Stimulated activated CD8-positive, alpha-beta memory T cell treated with anti-CD3 and anti-CD28 coated beads, Interleukin-7, amount 100 ng/mL, for 1 hour (primary cell): ENCODE measurements around the gene GSTM1.

Experiments
- DNase-seq, 2 donors: peaks; one replicate each; pipeline ENCODE4 v3.0.0-alpha.2; 2020; ENCODE audit warnings: low read depth in 2 of 2

Gene GSTM1

DNA sequence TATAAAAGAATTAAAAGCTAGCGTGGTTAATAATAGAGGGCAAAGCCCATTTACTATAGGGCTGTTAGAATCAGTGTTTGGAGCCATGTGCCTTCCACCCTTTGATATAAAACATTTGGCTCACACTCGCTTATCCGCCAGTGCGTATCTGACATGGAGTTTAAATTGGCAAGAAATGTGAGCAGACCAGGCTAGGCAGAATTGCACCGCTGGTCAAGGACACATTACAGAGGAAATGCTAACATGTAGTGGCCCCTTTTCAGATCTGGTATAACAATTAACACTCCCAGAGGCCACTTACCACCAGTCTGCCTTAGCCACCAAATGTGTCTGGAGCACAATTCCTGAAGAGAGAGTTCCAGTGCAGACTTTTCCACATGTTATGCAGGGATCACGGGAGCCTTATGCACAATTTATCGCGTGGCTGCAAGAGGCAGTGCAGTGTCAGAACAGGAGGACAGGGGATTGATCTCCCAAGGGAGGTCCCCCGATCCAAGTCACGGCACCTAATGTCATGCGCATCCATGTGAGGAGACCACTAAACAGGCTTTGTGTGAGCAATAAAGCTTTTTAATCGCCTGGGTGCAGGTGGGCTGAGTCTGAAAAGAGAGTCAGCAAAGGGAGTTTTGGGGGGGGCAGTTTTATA, 39.2 kb downstream of the GSTM1 start:
- no peak for DNase-seq

GRCh38 chr1:109728870-109729269, 41.3 kb downstream of the GSTM1 start:
- DNase-seq: no peak

DNA sequence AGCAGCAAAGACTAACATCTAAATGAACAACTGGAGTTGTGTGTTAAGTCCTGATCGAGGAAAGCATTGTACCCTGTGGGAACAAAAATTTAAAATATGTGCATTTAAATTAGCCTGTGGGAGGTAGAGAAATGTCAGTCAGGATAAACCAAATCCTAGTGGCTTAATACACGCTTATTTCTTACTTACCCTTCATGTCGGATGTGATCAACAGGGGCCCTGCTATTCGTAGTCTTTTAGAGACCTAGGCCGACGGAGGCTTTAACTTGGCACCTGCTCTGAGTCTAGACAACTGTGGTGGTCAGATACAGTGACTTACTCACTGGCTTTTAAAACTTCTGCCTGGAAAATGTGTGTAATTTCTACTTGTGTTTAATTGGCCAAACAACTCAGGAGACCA, 43.0 kb downstream of the GSTM1 start:
- no peak for DNase-seq

DNA sequence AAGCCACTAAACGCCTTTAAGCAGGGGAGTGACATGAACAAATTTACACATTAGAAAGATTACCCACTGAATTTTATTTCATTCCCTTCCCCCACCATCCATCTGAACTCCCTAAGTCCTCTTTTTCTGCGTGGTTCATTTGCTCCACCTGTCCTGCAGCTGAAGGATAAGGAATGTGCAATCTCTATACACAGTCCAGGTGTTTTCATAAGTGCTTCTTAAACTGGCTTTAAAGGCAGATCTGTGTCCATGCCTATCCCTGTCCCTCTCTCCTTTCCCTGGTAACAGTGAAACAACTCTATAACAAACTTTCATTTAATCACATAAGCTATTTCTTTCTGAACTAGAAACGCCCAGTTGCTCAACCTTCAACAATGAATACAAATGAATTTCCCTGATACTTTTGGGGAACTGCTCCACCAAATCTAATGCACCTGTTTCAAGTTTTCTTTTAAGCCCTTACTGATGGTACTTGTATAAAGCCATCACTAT, 44.8 kb downstream of the GSTM1 start:
- no peak for DNase-seq

GRCh38 chr1:109733236-109733870, 45.7 kb downstream of the GSTM1 start:
- DNase-seq: no peak

DNA sequence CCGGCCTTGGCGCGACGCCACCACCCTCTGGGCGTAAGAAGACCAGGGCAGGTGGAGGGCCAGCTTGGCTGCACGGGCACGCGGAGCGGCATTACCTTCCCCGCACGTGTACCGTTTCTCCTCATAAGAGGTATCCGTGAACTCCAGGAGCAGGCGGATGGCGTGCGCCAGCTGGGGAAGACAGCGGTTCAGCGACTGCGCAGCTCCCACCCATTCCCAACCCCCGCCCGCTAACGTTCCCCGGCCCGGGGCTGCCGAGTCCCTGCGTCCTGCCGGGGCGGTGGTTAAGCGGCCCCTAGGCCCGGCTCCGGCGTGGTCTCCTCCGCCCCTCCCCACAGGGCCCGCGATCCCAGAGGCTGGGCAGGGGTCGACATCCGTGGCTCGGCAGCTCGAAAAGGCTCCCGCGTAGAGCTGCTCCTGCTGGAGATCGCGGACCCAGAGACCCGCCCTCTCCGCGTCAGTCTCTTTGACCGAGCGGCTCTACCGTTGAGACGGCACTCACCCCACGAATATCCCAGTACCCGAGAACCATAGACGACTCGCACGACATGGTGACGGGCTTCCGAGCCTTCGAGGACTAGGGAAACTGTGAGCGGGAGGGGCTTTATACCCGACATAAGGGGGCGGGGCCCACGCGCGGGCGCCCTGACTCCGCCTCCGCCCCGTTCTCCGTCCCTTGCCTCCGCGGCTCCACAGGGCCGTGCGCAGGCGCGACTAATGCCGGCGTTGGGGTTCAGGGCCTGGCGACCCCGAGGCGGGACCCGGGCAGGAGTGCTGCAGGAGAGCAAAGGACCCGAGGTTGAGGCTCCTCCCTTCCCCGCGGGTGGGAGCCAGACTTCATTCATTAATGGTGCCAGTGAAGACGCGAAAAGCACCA, 52.4 kb downstream of the GSTM1 start:
- DNase-seq: peak; percentile 65

- no peak for DNase-seq
Measured at GRCh38 chr1:109740615-109741373, 53.2 kb downstream of the GSTM1 start, which contains the start of gene GSTM3. Gene GSTM3, minus strand, starts transcription at chr1:109741038. Its CDS starts 751 bp downstream, at chr1:109740287.
